Subcutaneous adipose tissue (tissue), 4 donors: ENCODE measurements around the gene COL5A2. TPM values are rescaled to one million over a fixed set of nuclear protein-coding genes. Genes with fewer than 3 reads are reported as not detected.

Experiments used
- total RNA-seq, 4 donors: library from RNA; depleted of rRNA; stranded (reverse); fragments of >200 nt; gene quantifications; one replicate each; pipeline ENCODE4 v1.1.0, GENCODE V29; 2016
- TF ChIP-seq, protein P1 (sequence below): fragments of 450-650 bp; IDR thresholded peaks from one replicate; pipeline ENCODE4 v1.5.1; 2016; ENCODE audit warnings: low read depth, mild to moderate bottlenecking, control low read depth, antibody characterized with exemption, moderate library complexity

Gene COL5A2
- total RNA-seq, 4 donors from 2014 or later: 61.8 to 146 (median 97.2) TPM

DNA sequence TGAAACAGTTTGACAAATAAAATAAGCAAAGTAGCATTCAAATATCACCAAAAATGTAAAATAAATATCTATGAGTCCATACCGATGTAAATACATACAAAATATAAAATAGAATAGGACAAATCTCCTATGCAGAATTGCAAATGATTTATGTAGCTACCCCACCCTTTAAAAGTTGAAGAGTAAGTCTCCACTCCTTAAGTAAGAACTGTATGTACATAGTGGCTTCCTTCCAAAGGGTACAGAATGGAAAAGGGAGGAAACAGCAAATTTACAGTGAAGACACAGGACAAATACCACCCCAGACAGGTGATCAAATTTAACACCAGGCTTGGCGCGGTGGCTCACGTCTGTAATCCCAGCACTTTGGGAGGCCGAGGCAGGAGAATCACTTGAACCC is 40.8 kb downstream of the COL5A2 start:
- TF ChIP-seq, protein P1, sequence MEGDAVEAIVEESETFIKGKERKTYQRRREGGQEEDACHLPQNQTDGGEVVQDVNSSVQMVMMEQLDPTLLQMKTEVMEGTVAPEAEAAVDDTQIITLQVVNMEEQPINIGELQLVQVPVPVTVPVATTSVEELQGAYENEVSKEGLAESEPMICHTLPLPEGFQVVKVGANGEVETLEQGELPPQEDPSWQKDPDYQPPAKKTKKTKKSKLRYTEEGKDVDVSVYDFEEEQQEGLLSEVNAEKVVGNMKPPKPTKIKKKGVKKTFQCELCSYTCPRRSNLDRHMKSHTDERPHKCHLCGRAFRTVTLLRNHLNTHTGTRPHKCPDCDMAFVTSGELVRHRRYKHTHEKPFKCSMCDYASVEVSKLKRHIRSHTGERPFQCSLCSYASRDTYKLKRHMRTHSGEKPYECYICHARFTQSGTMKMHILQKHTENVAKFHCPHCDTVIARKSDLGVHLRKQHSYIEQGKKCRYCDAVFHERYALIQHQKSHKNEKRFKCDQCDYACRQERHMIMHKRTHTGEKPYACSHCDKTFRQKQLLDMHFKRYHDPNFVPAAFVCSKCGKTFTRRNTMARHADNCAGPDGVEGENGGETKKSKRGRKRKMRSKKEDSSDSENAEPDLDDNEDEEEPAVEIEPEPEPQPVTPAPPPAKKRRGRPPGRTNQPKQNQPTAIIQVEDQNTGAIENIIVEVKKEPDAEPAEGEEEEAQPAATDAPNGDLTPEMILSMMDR: no peak

DNA sequence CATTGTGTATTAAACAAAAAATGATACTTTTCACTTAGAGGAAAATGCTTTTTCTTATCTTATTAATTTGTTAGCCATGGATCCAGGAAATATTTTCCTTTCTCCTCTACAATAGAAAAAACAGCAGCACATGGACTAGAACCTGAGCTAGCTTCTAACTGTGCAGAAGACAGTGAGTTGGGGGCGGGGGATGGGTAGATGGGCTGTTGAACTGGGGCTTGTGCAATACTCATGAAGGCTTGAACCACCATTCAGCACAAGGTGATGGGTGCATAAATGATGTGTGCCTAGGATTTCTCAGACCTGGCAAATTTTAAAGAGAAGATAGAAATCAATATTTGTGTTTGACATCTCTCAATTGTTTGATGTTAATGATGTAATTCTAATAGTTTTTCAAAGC is 42.0 kb downstream of the COL5A2 start:
- TF ChIP-seq, protein P1: no peak

DNA sequence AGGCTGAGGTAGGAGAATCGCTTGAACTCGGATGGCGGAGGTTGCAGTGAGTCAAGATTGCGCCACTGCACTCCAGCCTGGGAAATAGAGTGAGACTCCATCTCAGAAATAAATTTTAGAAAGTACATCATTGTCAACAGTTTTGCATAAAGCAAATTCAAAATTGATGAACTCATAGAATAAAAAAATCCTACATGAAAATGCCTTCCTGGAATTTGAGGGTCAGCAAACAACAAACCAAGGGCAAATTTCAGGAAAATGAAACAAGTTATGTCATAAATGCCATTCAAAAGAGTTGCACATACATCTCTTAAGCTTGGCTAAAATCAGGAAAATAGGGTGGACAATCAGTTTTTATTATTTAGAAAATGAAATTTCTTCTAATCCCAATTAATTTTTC is 45.1 kb downstream of the COL5A2 start:
- TF ChIP-seq, protein P1: no peak

DNA sequence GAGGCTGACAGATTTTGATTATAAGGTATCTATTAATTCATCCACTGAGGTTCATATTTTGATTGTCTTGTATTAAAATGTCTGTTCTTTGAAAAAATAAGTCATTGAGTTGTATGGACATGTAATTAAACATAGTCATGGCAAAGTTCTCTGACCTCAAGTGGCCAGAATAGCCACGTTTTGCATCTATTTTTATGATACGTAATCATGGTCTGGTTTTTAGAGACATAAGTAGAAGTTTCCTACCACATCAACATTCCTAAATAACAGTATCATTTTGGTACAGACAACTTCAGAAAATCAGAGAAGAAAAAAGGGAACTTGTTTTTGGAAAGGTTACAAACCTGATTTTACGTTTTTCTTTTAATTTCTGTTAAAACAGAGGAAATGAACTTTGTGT is 47.6 kb downstream of the COL5A2 start:
- TF ChIP-seq, protein P1: no peak

DNA sequence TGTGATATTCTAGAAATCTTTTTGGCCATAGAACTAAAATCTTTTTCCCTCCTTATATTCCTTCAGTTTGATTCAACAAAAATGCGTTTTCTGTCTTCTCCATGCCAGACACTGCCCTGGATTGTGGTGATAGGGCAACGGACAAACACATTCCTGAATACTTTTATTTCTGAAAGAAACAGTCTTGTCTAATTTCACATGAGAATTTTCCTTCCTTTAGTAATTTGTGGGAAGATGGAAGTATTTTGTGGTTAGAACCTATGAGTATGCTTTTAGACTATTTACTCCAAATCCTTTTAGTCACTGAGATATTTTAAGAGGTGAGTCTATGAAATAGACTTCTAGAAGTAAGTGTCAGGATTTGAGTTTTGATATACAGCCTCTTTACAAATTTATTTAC is 49.6 kb downstream of the COL5A2 start:
- TF ChIP-seq, protein P1: no peak

DNA sequence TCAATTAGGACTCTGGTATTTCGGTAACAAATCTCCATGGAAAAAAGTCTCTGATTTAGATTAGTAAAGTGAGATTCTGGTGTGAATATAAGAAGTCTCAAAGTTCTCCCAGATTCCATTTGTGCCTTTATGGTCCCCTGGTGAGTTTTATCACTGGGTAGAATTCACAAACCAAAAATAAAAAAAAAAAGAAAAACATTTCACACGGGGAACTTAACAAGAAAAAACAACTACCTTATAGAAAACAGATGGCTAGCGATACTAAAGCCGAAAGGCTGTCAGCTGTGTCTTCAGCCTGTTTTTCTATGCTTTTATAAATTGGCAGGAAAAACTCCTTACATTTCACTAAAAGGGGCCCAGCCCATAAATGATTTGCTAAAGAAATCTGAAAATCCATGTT is 50.6 kb downstream of the COL5A2 start:
- TF ChIP-seq, protein P1: no peak

DNA sequence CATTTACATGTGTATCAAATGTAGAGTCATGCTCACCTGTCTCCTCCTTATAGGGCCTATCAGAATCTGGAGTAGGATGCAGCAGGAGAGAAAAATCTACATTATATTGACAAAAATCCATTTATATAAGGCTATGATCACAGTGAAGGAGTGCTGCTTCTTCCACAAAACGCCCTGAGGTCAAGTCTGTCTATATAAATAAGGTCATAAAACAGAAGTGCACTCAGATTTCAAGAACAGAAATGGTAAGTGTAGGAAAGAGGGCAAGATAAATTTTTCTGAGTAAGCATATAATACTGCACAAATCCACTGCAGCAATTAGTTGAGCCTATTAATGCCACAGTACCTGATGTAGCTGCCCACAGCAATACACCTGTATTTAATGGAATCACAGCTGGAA is 51.8 kb downstream of the COL5A2 start:
- TF ChIP-seq, protein P1: no peak
